Measurements from ENCODE around the gene SMAD6. TPM values are rescaled to one million over a fixed set of nuclear protein-coding genes. Genes with fewer than 3 reads are reported as not detected.

SMAD6 gene
- total RNA-seq, 1 donor from 2014 or later: 14.6 TPM

GRCh38 chr15:66705277-66706146 is 3.5 kb downstream of the SMAD6 start:
- Mint-ChIP-seq H3K27me3 (ENCODE audit: unreplicated experiment) (no peaks in the 10 kb centered on the region), H3K4me3 (ENCODE audit: unreplicated experiment) (peak overlapping the region; percentile 73), H3K27ac (ENCODE audit: unreplicated experiment) (peak overlapping the region; percentile 53), H3K4me1 (ENCODE audit: unreplicated experiment) (peaks cover 47% of the 10 kb centered on the region), H3K36me3 (ENCODE audit: unreplicated experiment) (peaks cover 4% of the 10 kb centered on the region), H3K9me3 (ENCODE audit: unreplicated experiment) (no peaks in the 10 kb centered on the region)
- TF ChIP-seq, protein P1, sequence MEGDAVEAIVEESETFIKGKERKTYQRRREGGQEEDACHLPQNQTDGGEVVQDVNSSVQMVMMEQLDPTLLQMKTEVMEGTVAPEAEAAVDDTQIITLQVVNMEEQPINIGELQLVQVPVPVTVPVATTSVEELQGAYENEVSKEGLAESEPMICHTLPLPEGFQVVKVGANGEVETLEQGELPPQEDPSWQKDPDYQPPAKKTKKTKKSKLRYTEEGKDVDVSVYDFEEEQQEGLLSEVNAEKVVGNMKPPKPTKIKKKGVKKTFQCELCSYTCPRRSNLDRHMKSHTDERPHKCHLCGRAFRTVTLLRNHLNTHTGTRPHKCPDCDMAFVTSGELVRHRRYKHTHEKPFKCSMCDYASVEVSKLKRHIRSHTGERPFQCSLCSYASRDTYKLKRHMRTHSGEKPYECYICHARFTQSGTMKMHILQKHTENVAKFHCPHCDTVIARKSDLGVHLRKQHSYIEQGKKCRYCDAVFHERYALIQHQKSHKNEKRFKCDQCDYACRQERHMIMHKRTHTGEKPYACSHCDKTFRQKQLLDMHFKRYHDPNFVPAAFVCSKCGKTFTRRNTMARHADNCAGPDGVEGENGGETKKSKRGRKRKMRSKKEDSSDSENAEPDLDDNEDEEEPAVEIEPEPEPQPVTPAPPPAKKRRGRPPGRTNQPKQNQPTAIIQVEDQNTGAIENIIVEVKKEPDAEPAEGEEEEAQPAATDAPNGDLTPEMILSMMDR (IDR thresholded peaks at IDR 0.05): no peak
- DNase-seq (ENCODE audit: extremely low spot score, unreplicated experiment): no peak

- Mint-ChIP-seq H3K27me3 (ENCODE audit: unreplicated experiment) (no peaks in the 10 kb centered on the region), H3K4me1 (ENCODE audit: unreplicated experiment) (peaks cover 45% of the 10 kb centered on the region), H3K27ac (ENCODE audit: unreplicated experiment) (no peak overlapping the region), H3K4me3 (ENCODE audit: unreplicated experiment) (no peak overlapping the region), H3K9me3 (ENCODE audit: unreplicated experiment) (no peaks in the 10 kb centered on the region), H3K36me3 (ENCODE audit: unreplicated experiment) (peaks cover 4% of the 10 kb centered on the region)
- DNase-seq (ENCODE audit: extremely low spot score, unreplicated experiment): no peak
- TF ChIP-seq, protein P1 (IDR thresholded peaks at IDR 0.05): peak; percentile 42
Observed at GRCh38 chr15:66706225-66706732, 4.2 kb downstream of the SMAD6 start.

GRCh38 chr15:66706840-66707239 is 4.8 kb downstream of the SMAD6 start:
- DNase-seq (ENCODE audit: extremely low spot score, unreplicated experiment): no peak
- Mint-ChIP-seq H3K9me3 (ENCODE audit: unreplicated experiment) (no peaks in the 10 kb centered on the region), H3K4me3 (ENCODE audit: unreplicated experiment) (no peak overlapping the region), H3K4me1 (ENCODE audit: unreplicated experiment) (peaks cover 42% of the 10 kb centered on the region), H3K27me3 (ENCODE audit: unreplicated experiment) (no peaks in the 10 kb centered on the region), H3K36me3 (ENCODE audit: unreplicated experiment) (peaks cover 4% of the 10 kb centered on the region), H3K27ac (ENCODE audit: unreplicated experiment) (peak overlapping the region; percentile 78)
- TF ChIP-seq, protein P1 (IDR thresholded peaks at IDR 0.05): no peak

DNA sequence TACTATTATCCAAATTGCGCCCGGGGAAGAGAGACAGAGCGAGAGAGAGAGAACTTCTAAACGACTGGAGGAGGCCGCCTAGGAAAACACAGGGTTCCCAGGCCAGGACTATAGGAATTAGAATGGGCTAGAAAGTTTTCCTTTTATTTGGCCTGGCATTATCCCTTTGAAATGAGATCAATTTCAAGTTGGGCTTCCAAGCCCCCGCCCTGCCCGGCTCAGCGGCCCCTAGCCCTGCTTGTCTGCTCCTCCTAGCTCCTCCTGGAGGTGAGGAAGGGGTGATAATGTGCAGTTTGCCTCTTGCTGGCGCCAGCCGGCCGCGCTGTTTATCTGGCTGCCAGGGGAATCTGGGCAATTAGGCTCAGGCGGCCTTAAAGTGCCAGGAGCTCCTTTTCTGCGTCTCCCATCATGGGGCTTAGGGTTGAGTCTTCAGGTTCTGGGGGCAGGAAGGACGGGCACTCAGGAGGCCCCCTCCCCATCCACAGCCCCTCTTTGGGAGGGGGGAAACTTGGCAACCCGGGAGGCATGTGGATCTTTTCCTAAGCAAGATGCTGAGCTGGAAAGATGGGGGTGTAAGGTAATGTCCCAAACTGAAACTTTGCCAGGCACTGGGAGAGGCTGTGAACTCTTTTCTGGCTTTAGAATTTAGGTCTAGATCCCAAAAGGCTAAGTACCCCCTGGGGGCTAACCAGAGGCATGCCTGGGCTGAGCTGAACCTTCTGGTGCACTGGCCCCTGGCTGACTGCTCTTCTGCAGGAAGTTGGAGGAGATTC is 5.5 kb downstream of the SMAD6 start:
- Mint-ChIP-seq H3K4me3 (ENCODE audit: unreplicated experiment) (peak overlapping the region; percentile 38), H3K27me3 (ENCODE audit: unreplicated experiment) (no peaks in the 10 kb centered on the region), H3K27ac (ENCODE audit: unreplicated experiment) (peak overlapping the region; percentile 78), H3K9me3 (ENCODE audit: unreplicated experiment) (no peaks in the 10 kb centered on the region), H3K36me3 (ENCODE audit: unreplicated experiment) (peaks cover 4% of the 10 kb centered on the region), H3K4me1 (ENCODE audit: unreplicated experiment) (peaks cover 41% of the 10 kb centered on the region)
- DNase-seq (ENCODE audit: extremely low spot score, unreplicated experiment): no peak
- TF ChIP-seq, protein P1 (IDR thresholded peaks at IDR 0.05): peak; percentile 54

- no peaks in the 10 kb centered on the region for H3K27me3 Mint-ChIP-seq (ENCODE audit: unreplicated experiment)
- peaks cover 4% of the 10 kb centered on the region for H3K36me3 Mint-ChIP-seq (ENCODE audit: unreplicated experiment)
- H3K4me1 Mint-ChIP-seq (ENCODE audit: unreplicated experiment): peaks cover 41% of the 10 kb centered on the region
- no peaks in the 10 kb centered on the region for H3K9me3 Mint-ChIP-seq (ENCODE audit: unreplicated experiment)
- TF ChIP-seq, protein P1 (IDR thresholded peaks at IDR 0.05): no peak
- DNase-seq (ENCODE audit: extremely low spot score, unreplicated experiment): no peak
- no peak overlapping the region for H3K4me3 Mint-ChIP-seq (ENCODE audit: unreplicated experiment)
- H3K27ac Mint-ChIP-seq (ENCODE audit: unreplicated experiment): no peak overlapping the region
Observed at GRCh38 chr15:66708389-66708788, 6.4 kb downstream of the SMAD6 start.
